Stimulated activated CD4-positive, alpha-beta T cell treated with anti-CD3 and anti-CD28 coated beads, Interleukin-1b, Interleukin-23, amount 100 ng/mL, for 24 hours (primary cell): ENCODE measurements around the gene CALU.

Experiments used
- DNase-seq, 4 experiments: peaks; one replicate each; pipeline ENCODE4 v3.0.0-alpha.2; 2020; ENCODE audit warnings: low read depth in 4 of 4, low spot score in 1 of 4

CALU gene

DNA sequence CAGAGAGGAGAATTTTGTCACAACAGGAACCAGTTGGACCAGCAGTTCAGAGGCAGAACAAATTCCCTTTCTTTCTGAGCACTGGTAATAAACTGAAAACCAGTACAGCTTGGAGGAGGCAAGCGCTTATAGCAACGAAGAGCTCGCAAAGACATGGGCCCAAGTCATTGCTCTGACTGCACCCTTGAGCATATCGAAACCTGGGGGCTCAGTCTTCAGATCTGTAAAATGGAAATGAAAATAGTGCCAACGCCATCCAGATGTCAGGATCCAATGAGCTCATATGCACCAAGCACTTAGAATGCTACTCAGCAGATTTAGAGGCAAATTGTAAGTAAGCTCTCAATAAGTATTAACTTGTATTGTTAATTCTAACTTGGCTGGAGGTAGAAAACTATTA is 14.4 kb upstream of the CALU start:
- no peak for DNase-seq

DNA sequence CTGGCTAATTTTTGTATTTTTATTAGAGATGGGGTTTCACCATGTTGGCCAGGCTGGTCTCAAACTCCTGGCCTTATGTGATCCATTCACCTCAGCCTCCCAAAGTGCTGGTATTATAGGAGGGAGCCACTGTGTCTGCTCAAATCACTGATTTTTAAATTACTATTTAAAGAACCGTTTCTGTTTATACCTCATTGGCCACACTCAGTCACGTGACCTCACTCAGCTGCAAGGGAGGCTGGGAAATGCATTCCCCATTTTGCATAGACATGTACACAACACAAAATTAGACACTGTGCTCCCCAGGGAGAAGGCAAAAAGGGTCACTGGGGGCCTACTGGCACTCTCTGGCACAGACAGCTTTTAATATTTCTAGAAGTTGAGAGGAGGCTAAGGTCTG is 13.6 kb upstream of the CALU start:
- DNase-seq: no peak

DNA sequence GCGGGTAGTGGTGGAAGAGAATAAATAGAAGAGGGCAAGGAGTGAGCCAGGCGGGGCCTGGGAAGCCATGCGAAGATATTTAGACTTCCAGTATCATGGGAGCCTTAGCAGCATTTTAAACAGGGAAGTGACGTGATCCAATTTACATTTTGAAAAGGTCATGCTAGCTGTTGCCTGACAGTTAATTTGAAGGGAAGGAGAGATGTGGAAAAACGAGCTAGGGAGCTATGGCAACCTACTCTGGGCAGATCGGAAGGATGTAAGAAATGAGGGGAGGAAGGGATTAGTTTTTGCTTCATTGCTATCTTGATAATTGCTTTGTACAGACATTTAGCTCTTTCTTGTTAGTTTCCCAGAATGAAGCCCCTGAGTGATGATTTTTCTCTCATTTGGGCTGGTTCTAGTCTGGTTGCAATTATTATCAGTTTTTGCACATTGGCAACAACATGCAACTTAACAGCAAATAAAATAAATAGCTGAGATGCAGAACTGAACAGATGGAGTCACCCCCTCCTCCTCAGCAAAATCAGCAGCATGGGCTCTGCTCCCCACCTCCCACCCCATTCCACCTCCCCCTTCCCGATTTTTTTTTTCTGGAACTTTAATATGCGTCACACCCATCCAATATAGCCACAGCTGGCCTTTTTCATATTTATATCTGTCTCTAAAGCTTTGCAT is 13.0 kb upstream of the CALU start:
- no peak for DNase-seq

DNA sequence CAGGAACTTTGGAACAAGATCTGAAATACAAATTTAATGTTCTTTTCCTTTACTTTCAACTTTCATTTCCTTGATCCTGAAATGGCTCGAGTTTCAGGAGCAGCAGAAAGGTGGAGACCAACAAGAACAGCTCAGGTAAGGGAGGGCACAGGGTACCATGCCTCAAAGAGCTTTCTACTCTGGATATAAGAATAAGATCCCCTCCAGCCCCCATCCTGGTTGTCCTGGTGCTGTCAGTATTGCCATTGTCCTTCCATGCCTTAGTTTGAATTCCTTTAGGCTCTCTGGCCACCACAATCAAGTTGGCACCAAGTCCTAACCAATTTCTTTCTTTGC is 12.5 kb upstream of the CALU start:
- no peak for DNase-seq

DNA sequence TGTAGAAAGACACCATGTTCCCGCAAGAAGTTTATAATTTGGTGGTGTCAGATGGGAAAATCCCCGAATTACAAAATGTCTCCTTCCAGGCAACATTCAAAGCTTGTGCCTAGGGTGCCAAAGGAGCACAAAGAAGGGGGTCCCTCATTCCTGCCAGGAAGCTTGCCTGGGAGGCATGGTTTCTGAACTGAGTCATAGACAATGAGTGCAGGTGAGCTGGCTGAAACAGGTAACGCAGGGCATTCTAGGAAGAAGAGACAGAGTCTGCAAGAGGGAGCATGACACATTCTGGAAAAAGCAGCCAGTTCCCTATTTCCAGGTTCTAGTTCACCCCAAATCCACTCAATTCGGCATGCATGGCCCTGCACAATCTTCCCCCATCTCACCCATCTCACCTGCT is 11.9 kb upstream of the CALU start:
- no peak for DNase-seq

DNA sequence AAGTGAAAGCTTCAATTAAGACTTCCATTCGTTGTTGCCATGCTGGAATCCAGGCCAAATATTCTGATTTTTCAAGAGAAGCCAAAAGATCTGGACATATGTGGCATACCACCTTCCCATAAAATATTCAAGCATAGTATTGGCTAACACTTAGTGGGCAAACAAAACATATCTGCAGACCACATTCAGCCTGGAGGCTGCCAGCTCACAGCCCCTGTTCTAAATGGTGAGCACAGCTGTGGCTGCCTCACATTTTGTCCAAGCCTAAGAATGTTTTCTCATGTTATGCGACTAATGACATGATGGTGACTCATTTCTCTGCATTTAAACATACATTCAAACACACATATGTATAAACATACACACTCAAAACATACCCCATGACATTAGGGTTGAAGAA is 10.6 kb upstream of the CALU start:
- DNase-seq: no peak

DNA sequence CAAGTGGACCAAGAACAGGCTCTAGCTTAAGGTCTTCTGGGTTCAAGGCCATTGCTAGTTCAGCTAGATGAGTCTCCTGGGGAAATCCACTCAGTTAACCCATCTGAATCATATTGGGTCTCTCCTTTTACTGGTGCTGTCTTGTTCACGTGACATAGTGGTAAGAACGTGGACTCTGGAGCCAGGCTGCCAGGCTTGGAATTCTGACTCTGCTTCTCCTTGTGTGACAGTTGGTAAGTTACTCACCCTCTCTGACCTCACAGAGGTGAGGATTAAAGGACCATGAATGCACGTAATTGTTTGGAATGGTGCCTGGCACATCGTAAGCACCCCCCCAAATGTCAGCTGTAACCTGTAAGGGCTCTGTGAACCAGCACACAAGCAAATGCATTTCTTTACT is 9.7 kb upstream of the CALU start:
- DNase-seq: no peak

DNA sequence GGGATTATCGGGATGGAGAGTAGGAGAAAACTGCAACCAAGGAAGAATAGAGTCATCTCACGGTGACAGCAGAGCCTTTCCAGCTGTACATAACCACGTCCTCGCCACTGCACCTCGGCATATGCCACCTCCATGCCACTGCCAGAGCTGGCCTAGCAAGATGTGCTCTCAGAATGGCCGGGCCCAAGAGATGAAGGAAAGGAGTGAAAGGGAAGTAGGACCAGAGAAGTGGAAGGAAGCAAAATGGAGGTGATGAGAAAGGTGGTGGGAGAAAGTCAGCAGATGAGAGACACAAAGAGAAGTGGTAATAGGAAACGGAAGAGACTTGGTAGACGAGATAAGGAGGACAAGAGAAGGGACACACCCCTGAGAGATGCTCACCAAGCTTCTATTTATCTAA is 8.0 kb upstream of the CALU start:
- DNase-seq: no peak

DNA sequence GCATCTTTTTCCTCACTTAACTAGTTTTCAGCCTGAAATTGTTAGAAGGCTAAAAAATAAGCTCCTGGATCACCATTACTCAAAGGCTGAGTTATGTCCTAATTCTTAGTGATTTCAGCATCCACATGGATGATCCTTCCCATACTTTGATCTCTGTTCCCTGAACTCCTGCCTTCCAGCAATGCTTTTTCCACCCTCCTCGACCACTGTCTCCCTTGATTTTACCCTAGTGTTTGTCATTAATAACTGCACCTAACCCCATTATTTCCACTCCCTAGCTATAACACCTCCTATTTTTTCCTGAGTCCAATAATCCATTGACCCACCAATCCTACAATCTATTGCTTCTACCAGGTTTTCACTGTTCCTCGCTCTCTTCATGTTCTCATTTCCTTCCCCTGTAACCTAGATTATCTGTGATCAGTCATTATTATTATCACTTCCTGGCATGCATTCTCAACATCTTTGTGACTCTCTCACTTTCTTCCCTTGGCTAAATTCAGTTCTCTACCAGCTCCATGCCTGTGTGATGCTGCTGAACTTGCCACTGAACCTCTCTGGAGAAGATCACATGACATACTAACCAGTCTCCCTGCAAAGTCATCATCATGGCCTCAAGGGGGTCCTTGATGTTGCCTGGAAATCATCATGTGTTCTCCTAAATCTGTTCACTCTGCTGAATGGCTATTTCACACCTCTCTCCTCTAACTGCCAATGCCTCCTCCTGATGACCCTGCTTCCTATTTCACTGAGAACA is 6.5 kb upstream of the CALU start:
- DNase-seq: no peak

DNA sequence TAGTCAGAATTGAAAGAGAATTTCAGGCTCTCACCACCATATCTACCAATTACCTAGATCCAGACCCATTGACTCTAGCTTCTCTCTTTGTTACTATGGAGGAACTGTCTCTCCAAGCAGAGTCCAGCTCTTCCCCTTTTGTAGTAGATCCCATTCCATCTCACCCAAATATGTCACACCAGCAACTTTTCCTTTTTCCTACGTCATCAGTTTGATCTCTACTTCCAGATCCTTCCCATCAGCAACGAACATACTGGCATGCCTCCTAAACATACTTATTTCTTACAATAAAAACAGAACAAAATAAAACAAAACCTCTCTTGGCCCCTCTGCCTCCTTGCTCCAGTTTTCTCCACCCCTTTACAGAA is 5.9 kb upstream of the CALU start:
- no peak for DNase-seq

DNA sequence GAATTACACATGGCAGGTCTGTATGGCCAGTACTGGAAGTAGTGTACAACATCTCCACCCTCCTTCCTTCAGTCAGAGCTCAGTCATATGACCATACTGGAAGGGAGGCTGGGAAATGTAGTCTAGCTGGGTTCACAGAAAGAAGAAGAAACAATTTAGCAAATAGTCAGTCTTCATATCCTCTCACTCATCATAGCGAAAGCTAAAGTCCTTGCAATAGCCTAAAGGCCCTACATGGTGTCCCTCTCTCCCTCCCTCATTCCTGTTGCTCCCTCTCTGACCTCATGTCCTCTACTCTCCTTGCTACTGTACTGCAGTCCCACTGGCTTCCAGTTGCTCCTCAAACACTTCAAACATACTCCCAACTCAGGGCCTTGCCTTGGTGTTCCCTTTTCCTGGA is 4.3 kb upstream of the CALU start:
- no peak for DNase-seq

DNA sequence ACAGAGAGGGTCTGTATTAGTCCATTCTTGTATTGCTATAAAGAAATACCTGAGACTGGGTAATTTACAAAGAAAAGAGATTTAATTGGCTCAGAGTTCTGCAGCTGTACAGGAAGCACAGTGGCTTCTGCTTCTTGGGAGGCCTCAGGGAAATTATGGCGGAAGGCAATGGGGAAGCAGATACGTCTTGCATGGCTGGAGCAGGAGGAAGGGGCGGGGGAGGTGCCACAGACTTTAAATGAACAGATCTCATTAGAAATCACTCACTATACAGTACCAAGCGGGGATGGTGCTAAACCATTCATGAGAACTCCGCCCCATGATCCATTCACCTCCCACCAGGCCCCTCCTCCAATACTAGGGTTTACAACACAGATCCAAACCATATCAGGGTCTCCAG is 3.7 kb upstream of the CALU start:
- no peak for DNase-seq

DNA sequence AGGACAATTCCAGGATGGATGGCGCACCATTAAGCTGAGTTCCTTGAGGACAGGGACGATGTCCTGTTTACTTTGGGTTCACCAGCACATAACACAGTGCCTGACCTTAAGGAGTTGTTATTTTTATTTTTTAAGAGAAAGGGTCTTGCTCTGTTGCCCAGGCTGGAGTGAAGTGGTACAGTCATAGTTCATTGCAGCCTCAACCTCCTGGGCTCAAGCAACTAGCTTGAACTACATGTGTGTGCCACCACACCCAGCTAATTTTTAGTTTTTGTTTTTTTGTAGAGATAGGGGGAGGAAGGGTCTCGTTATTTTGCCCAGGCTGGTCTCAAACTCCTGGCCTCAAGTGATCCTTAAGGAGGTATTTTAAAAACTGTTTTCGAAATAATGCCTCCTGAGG is 1.7 kb upstream of the CALU start:
- DNase-seq: no peak

DNA sequence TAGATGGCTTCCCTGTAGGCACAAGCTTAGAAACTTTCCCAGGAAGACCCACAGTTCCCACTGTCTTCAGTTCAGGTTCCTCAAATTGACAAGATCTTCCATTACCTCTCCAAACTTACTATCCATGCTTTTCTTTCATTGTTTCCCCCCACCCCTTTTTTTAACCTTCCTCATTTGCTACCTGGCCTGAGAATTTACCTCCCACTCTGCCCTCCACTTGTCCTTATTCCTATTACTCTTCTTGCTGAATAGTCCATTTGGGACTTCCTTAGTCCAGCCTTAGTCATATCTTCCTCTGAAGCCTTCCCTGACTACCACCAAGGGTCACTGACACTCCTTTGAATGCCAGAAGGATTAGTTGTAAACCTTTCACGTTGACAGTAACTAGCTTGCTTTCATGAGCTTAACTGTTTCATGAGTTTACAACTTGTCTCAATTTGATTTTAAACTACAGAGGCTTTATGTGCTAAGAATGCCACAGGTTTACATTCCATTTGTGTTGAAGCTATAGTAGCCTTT is 1.2 kb upstream of the CALU start:
- no peak for DNase-seq

DNA sequence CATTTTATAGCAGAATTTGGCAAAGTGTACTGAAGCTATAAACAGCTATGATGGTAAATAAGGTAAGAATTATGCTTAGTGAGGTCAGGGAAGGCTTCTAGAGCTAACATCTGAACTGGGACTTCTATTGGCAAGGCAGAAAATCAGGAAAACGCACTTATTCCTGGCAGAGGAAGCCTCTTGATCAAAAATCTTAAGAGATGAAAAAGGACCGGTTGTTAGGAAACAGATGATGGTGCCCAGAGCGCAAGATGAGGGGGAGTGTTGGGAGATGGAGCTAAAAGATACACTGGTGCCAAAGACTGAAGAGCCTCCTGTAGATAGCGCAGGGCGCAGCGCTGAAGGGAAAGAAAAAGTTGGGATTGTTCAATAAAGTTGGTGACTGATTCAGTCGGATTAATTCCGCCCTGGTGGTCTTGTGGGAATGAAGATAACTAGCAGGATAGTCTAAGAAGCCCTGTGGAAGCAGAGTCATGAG is 550 bp upstream of the CALU start:
- peak in 1 of 4 experiments; percentile 0 for DNase-seq

DNA sequence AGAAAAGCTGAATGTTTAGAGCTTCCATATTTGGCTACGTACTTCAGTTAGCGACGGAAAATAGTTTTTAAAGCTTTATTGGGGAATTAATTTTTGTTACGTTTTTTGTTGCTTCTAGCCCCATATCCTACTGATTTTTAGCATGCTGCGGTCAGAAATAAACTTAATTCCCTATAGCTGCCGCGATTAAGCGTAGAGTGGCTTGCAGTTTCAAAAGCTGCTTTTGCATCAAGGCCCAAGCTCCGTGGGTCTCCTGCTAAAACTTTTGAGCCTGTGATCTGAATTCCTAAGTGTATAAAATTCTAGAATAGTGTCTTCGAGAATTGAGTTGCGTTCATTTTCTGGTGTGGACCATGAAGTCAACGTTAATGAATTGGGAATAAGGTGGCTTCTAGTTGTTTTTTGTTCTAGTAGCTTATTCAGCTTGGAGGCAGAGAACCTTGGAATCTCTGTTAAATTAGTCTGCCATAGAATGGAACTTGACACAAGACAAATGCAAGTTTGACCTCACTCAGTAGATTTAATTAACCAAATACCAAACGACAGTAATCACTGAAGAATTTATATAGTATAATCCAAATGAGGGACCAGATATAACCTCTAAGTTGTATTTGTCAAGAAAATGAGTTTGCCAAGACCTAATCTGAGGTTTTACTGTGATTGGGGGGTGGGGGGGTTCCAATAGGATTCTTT is 977 bp downstream of the CALU start:
- no peak for DNase-seq

DNA sequence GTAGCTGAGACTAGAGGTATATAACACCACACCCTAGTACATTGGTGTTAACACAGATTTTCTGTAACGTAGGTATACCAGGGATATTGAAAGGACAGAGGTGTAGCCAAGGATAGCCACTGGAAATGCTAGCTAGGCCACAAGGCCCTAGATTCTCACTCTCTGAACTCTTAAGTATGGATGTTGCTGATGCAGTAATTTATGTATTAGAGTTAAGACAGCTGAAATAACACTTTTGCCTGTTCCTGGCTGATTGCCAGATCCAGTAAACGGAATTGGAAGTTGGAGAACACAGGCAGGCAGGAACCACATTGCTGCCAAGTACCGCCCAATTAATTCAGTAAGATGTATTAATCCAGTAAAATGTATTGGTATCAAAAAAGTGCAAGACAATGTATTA is 1.8 kb downstream of the CALU start:
- no peak for DNase-seq

DNA sequence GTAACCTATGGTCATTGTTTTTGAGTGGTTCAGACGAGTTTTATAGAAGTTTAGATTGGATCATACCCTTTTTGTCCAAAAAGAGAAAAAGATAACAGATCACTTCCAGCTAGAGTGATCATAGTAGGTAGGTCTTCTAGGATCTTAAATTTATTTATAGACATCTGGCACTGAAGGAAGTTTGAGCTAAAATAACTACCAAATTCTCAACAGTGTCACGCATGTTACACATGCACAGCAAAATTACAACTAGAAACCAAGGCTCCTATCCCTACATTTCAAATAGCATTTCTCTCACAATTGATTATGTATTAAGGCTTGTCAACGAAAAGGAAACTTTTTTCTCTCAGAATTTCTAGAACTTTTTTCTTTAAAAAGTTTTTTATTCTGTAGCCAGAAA is 2.3 kb downstream of the CALU start:
- no peak for DNase-seq

DNA sequence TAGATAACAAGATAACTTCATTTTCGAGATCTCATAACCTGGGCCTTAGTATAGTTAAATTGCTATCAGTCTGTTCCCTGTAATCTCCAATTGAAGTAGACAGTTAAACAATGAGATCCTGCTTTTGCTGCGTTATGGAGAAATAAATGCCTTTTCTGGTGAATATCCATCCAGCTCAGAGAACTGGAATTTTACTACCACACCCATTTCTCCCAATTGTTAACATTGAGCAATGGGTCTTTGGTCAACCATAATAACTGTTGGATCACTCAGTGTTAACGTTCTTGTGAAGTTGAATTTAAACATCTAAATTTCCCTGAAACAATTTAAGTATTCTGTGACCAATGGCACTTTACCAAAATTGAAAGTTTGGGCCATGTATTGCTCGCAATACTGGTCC is 3.0 kb downstream of the CALU start:
- DNase-seq: no peak

DNA sequence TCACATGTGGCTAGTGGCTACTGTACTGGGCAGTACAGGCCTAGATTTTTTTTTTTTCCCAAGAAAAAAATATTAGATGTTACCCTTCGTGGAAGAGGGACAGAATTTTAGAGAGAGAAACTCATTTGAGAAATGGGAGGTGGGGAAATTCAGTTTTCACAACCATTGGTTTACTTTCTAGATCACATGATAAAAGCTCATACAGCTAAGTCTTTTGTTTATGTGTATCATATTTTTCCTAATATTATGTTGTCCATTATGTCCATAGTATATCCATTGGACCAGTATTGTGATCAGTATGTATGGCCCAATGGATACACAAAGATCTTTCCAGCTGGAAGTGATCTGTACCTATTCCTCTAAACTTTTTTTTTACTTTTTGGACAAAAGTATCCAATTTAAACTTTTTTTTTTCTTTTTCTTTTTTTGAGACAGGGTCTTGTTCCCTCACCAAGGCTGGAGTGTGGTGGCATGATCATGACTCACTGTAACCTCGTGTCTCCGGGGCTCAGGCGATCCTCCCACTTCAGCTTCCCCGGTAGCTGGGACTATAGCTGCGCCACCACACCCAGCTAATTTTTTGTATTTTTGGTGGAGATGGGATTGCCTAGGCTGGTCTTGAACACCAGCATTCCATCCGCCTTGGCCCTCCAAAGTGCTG is 4.1 kb downstream of the CALU start:
- no peak for DNase-seq

DNA sequence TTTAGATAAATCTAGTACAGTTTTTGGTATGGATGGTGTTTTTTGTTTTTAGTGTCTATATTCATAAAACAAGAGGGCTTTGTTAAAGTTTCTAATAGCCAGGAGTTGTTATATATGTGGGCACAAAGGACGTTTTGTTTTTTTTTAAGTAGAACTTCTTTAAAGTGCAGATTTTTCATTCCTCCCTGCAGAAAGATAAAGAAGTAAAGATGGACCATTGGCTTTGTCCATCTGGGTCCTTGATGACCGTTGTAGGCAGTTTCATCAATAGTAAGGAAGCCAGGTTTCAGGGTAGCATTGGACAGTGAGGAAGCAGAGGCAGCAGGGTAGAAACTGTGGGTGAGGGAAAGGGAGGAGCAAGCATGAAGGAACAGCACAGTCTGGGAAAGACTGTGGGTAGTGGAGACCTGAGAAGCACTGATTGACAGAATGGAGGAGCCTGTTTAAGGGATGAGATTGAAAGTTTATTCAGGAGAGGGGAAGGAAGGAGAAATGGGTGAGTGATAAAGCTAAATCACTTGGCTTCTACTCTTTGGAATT is 5.3 kb downstream of the CALU start:
- no peak for DNase-seq

DNA sequence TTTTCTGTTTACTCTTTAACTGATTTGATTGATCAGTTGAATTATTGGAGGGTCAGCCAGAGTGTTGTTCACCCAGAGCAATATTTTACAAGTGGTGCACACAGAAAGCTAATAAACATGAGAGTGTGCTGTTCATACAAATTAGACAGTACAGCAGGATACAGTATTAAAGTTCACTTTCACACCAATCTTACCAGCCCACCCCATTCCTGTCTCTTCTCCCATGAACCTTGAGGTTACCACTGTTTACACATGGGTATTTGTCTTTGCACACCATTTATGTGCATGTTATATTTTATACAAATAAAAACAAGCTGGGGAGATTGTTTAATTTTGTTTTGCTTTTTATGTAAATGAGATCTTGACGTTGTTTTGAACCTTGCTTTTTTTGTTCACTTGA is 6.5 kb downstream of the CALU start:
- DNase-seq: no peak
